ENCODE results near the gene C12orf60. TPM values are rescaled to one million over a fixed set of nuclear protein-coding genes. Genes with fewer than 3 reads are reported as not detected.

C12orf60 gene
- total RNA-seq, 2 donors from 2014 or later: 2.6 to 4.6 TPM

GRCh38 chr12:14844401-14844800 is 40.9 kb downstream of the C12orf60 start:
- DNase-seq (ENCODE audit: low spot score in 2 of 2): no peak
- H3K36me3 Mint-ChIP-seq: no peaks in the 10 kb centered on the region

GRCh38 chr12:14845350-14845750 is 41.9 kb downstream of the C12orf60 start:
- Mint-ChIP-seq H3K36me3 (no peaks in the 10 kb centered on the region), H3K9me3 (no peaks in the 10 kb centered on the region), H3K27ac (peak overlapping the region in 1 of 2 donors; percentile 86)
- ATAC-seq (peak; percentile 63 to 64), DNase-seq (ENCODE audit: low spot score in 2 of 2) (peak in 1 of 2 donors; percentile 35)

More at GRCh38 chr12:14844401-14844800, 40.9 kb downstream of the C12orf60 start:
- H3K9me3 Mint-ChIP-seq: no peaks in the 10 kb centered on the region
- H3K27ac Mint-ChIP-seq: no peak overlapping the region
- no peak for ATAC-seq

- no peaks in the 10 kb centered on the region for H3K9me3 Mint-ChIP-seq
- ATAC-seq (peak in 1 of 2 donors; percentile 58), DNase-seq (ENCODE audit: low spot score in 2 of 2) (no peak)
- H3K27ac Mint-ChIP-seq: no peak overlapping the region
- H3K36me3 Mint-ChIP-seq: no peaks in the 10 kb centered on the region
These were observed 42.6 kb downstream of the C12orf60 start for GRCh38 chr12:14846042-14846587.

- Mint-ChIP-seq H3K27ac (no peak overlapping the region), H3K9me3 (no peaks in the 10 kb centered on the region), H3K36me3 (no peaks in the 10 kb centered on the region)
- ATAC-seq: no peak
- DNase-seq (ENCODE audit: low spot score in 2 of 2): no peak
These were observed 43.6 kb downstream of the C12orf60 start for GRCh38 chr12:14846876-14847580.

GRCh38 chr12:14849661-14850060 is 46.2 kb downstream of the C12orf60 start:
- no peaks in the 10 kb centered on the region for H3K36me3 Mint-ChIP-seq
- H3K9me3 Mint-ChIP-seq: no peaks in the 10 kb centered on the region
- no peak overlapping the region for H3K27ac Mint-ChIP-seq
- ATAC-seq (no peak), DNase-seq (ENCODE audit: low spot score in 2 of 2) (no peak)

- Mint-ChIP-seq H3K36me3 (no peaks in the 10 kb centered on the region), H3K27ac (no peak overlapping the region)
- no peak for ATAC-seq
These were observed 47.6 kb downstream of the C12orf60 start for GRCh38 chr12:14850929-14851663.

GRCh38 chr12:14852880-14853279 is 49.4 kb downstream of the C12orf60 start:
- Mint-ChIP-seq H3K27ac (no peak overlapping the region), H3K9me3 (peaks cover 0 to 11% of the 10 kb centered on the region in 2 donors), H3K36me3 (no peaks in the 10 kb centered on the region)
- ATAC-seq: no peak
- no peak for DNase-seq (ENCODE audit: low spot score in 2 of 2)

More at GRCh38 chr12:14850929-14851663, 47.6 kb downstream of the C12orf60 start:
- DNase-seq (ENCODE audit: low spot score in 2 of 2): no peak
- peaks cover 0 to under 1% of the 10 kb centered on the region in 2 donors for H3K9me3 Mint-ChIP-seq

- DNase-seq (ENCODE audit: low spot score in 2 of 2) (no peak), ATAC-seq (no peak)
- H3K27ac Mint-ChIP-seq: no peak overlapping the region
- no peaks in the 10 kb centered on the region for H3K36me3 Mint-ChIP-seq
- peaks cover 0 to 11% of the 10 kb centered on the region in 2 donors for H3K9me3 Mint-ChIP-seq
These were observed 50.5 kb downstream of the C12orf60 start for GRCh38 chr12:14853961-14854360.

- Mint-ChIP-seq H3K9me3 (peaks cover 5 to 16% of the 10 kb centered on the region in 2 donors), H3K27ac (no peak overlapping the region)
These were observed 51.2 kb downstream of the C12orf60 start for GRCh38 chr12:14854586-14855183.

GRCh38 chr12:14858513-14858912 is 55.0 kb downstream of the C12orf60 start:
- DNase-seq (ENCODE audit: low spot score in 2 of 2) (no peak), ATAC-seq (no peak)
- peaks cover 15 to 27% of the 10 kb centered on the region in 2 donors for H3K9me3 Mint-ChIP-seq
- peaks cover 16 to 19% of the 10 kb centered on the region in 2 donors for H3K36me3 Mint-ChIP-seq
- H3K27ac Mint-ChIP-seq: no peak overlapping the region

More at GRCh38 chr12:14854586-14855183, 51.2 kb downstream of the C12orf60 start:
- peaks cover 3 to 6% of the 10 kb centered on the region in 2 donors for H3K36me3 Mint-ChIP-seq
- no peak for ATAC-seq
- no peak for DNase-seq (ENCODE audit: low spot score in 2 of 2)

- ATAC-seq: no peak
- H3K27ac Mint-ChIP-seq: no peak overlapping the region
- no peak for DNase-seq (ENCODE audit: low spot score in 2 of 2)
- peaks cover 19 to 35% of the 10 kb centered on the region in 2 donors for H3K9me3 Mint-ChIP-seq
- H3K36me3 Mint-ChIP-seq: peaks cover 19 to 21% of the 10 kb centered on the region in 2 donors
These were observed 57.0 kb downstream of the C12orf60 start for GRCh38 chr12:14860490-14860889.

GRCh38 chr12:14868916-14869506 is 65.5 kb downstream of the C12orf60 start:
- H3K9me3 Mint-ChIP-seq: peaks cover 15 to 24% of the 10 kb centered on the region in 2 donors
- H3K36me3 Mint-ChIP-seq: peaks cover 13% of the 10 kb centered on the region in 2 donors
- DNase-seq (ENCODE audit: low spot score in 2 of 2): no peak
- H3K27ac Mint-ChIP-seq: no peak overlapping the region
- ATAC-seq: peak in 1 of 2 donors; percentile 13

- H3K27ac Mint-ChIP-seq: no peak overlapping the region
- H3K9me3 Mint-ChIP-seq: peaks cover 7 to 11% of the 10 kb centered on the region in 2 donors
- DNase-seq (ENCODE audit: low spot score in 2 of 2) (no peak), ATAC-seq (no peak)
- peaks cover 7 to 13% of the 10 kb centered on the region in 2 donors for H3K36me3 Mint-ChIP-seq
These were observed 67.8 kb downstream of the C12orf60 start for GRCh38 chr12:14871247-14871646.

- peaks cover 7 to 13% of the 10 kb centered on the region in 2 donors for H3K36me3 Mint-ChIP-seq
- ATAC-seq (no peak), DNase-seq (ENCODE audit: low spot score in 2 of 2) (no peak)
- no peak overlapping the region for H3K27ac Mint-ChIP-seq
- peaks cover 7 to 11% of the 10 kb centered on the region in 2 donors for H3K9me3 Mint-ChIP-seq
These were observed 68.4 kb downstream of the C12orf60 start for GRCh38 chr12:14871886-14872285.

GRCh38 chr12:14873440-14874185 is 70.1 kb downstream of the C12orf60 start:
- no peak for DNase-seq (ENCODE audit: low spot score in 2 of 2)
- no peak for ATAC-seq
- Mint-ChIP-seq H3K9me3 (no peaks in the 10 kb centered on the region), H3K36me3 (no peaks in the 10 kb centered on the region), H3K27ac (no peak overlapping the region)
